Measurements from ENCODE around the gene NKPD1.

The NKPD1 gene

DNA sequence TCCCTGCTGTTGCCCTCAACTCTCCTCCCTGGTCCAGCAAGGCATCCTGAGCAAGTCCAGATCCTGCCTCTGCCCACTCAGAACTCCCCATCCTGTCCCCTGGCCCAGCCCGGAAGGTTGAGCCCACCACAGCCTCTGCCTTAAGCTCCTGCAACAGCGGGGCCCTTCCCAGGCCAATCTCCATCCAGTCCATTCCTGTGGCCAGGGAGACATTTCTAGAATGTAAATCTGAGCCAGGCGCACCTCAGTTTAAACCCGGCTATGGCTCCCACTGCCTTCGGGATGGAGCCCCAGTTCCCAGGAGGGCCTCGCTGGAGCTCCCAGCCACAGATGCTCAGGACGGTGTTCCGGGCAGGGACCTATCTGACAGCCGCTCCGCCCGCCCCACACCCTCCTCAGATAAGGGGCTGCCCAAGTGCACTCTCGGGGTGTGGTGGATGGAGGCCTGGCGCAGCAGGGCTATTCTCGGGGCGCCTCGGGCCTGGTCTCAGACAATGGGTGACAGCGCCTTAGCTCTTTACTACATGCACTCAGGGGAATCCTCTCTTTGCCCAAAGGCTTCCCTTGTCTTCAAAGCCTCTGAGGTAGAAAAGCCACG lies 11.9 kb upstream of the NKPD1 start:
- DNase-seq (ENCODE audit: low read depth, low spot score), result peak; percentile 60

DNA sequence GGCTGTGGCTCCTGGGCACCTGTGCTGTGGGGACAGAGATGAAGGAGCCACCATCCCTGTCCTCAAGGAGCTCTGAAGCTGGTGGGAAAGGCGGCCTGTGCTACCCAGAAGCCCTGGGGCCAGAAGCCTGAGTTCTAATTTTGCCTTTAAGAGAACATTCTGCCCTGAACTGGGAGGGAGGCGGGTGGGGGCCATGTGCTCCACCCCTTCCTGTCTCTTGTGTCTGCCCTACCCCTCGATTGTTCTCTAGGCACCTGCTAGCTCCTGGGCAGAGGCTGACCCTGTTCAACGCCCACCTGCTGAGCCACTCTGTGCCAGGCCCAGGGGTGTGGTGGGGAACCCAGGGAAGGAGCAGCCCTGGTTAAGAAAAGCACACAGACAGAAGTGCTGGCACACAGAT lies 11.4 kb upstream of the NKPD1 start:
- no peak for DNase-seq (ENCODE audit: low read depth, low spot score)

DNA sequence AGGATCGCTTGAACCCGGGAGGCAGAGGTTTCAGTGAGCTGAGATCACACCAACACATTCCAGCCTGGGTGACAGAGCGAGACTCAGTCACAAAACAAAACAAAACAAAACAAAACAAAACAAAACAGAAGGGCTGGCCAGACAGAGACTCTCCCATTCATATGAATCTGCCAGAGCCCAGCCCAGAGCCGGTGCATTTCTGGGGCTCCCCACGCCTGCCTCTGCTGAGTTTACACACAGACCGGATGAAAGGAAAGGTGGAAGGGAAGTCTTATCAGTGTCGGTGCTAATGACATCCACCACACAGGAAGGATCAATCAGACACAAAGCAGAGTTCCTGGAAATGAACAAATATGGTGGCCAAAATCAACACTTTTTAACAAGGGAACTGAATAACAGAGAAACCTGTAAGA lies 10.4 kb upstream of the NKPD1 start:
- DNase-seq (ENCODE audit: low read depth, low spot score), result peak; percentile 23

DNA sequence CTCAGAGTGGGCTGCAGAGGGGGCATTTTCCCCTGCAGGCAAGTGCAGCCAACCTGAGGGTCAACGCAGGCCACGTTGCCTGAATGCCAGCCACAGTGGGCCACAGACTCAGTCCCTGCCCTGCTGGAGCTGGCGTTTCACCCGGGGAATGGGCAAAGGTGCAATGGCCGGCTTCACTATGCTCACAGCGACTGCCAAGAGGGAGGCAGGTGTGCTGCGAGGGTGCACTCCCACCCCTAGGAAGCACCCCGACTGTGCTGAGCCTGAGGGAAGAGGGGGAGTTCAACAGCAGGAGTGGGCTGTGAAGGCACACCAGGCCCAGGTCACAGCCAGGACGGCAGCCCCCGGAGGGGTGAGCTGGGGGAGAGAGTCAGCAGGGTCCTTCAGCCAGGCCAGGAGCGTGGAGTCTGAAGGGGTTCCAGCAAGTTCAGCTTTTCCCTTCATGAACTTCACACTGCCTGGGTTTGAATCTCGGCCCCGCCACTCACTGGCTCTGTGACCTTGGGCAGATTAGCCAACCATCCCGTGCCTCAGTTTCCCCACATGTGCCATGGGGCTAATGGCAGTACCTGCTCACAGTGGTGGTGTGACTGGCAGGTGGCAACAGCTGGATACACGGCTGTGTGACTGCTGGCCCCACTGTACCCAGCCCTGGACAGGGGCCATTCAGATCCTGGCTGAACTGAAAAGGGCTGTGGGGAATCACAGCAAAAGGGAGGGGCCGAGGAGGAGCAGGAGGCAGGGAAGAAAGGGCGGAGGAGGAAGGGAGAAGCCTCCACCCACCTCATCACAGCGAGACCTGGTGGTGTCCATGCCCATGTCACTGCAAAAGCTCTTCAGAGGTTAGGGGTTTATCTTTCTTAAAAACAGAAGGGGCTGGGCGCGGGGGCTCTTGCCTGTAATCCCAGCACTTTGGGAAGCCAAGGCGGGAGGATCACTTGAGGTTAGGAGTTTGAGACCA lies 9.6 kb upstream of the NKPD1 start:
- DNase-seq (ENCODE audit: low read depth, low spot score), result peak; percentile 2

DNA sequence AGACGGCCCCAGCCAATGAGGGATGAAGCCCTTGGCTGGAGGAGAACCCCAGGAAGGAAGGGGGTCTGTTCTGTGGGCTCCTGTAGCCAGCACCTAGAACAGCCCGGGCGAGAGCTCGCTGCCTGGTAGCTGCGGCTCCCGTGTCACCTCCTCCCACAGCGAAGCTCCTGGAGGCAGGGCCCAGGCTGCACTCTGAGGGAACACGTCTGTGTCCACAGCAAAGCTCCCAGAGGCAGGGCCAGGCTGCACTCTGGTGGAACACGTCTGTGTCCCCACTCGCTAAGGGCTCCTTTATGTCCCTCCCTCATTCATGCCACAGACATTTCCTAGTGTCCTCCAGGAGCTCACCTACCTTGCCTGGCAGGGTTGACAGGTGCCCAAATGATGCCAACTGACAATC lies 8.8 kb upstream of the NKPD1 start:
- no peak for DNase-seq (ENCODE audit: low read depth, low spot score)

DNA sequence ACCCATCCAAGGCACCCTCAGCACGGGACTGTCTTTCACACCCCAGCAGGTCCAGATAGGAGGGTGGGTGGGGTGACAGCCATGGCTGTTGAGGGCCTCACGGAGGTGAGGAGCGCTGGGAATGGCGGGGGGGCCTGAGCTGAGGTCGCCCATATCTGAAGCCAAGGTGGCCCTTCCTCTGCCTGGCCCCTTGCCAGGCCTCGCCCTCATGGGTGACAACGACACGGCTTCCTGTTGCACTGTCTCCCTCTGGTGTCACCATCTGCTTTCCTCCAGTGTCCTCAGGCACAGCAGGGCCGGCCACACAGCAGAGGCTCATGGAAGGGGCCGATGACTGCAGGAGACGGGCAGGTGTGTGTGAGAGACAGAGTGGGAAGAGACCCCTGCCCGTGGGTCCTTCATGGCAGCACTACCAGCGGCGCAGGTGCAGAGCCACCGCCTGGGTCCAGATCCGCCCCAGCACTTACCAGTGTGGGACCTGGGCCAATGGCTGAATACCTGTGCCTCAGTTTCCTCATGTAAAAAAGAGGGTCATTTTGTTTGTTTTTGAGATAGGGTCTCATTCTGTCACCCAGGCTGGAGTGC lies 8.1 kb upstream of the NKPD1 start:
- DNase-seq (ENCODE audit: low read depth, low spot score), result no peak

DNA sequence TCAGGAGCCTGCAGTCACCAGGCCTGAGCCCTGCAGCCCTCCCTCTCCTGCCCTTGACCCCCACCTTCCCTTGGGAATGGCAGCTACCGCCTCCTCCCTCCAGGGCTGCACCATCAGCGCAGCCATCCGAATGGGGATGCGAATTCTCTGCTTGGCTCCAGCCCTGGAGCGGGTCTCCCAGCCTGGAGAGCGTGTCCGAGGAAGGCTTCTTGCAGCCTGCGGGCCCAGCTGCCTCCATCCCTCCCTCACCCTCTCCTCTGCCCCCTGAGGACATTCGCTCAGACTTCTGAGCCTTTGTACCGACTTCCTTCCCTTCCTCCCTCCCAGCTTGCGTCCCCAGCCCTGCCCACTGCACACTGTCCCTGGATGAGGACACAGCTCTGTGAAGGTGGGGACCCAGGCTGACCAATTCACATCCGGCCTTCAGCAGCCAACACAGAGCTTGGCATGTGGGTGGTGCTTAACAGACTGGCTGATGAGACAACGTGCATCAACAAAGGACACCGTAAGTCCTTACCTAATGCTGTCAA lies 6.0 kb upstream of the NKPD1 start:
- DNase-seq (ENCODE audit: low read depth, low spot score), result no peak

DNA sequence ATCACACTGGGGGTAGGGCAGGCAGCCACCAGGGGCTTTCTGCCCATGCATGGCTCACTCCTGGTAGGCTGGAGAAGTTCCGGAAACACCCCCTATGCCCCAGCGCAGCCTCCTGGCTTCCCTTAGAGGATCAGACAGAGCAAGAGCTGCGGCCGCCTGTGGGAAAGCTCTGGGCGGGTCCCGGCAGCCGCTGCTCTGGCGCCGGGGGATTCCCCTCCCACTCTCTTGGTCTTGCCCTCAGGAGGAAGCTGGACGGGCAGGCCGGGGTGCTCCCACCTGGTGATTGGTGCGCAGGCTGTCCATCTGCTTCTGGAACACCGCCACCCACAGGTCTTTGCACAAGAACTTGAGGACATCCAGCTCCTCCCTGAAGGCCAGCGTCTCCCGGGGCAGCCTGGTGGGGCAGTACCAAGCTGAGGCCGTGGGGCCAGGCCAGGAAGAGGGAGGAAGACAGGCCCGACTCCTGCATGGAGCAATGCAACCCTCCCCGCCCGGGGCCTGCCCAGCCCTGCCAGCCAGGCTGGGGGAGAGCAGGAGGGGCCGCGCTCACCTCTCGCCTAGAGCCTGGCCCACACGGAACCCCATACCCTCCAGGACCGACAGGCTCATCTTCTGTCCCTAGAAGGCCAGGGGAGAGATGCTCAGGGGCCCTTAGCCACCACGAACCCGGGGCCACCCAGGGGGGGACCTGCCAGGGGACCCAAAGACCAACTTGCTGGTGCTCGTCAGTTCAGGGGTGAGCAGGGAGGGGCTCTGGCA lies 4.0 kb upstream of the NKPD1 start:
- DNase-seq (ENCODE audit: low read depth, low spot score), result peak; percentile 74

DNA sequence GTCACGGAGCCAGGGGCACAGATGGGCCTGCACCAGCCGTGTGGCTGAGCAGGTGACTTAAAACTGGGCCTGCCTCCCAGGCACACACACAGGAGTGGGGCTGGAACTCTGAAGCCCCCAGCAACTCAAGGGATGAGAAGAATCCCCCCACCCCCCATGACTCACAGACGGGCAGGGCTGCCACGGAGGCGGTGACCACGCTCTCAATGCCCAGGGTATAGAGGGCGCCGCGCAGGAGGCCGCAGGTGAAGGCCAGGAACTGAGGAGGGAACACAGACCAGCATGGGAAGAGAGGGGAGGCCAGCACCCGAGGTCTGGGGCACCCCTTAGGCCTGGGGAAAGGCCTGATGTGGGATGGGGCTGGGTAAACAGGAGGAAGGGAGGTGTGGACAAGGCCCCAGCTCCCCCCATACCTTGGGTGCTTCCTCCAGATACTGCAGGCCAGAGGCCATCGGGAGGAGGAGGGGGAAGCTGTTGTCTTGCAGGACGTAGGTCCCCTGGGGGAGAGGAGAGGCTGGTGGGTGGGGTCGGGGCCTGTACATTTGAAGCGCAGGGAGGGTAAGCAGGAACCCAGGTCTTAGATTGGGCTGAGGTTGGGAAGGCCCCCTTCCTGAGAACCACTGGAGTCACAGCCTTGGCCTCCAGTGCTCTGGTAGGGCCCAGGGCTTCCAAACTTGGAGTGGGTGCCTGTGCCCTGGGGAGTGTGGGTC lies 3.1 kb upstream of the NKPD1 start:
- DNase-seq (ENCODE audit: low read depth, low spot score), result no peak

DNA sequence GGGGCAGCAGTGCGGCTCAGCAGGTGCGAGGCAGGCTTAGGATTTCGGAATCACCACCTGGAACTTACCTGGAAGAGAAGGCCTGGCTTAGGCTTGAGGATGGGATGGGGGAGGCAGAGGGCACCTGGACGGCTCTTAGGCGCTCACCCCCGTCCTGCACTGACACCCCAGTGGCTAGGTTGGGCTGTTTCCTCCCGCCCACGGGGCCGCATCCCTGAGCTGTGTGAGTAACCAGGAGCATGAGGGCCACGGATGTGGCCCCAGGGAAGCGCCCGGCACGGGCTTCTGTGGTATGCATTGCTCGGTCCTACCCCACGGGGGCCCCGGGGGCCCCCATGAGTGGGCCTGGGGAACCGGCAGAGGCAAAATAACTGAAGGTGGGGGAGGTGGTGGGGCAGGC lies 2.4 kb upstream of the NKPD1 start:
- DNase-seq (ENCODE audit: low read depth, low spot score), result no peak

DNA sequence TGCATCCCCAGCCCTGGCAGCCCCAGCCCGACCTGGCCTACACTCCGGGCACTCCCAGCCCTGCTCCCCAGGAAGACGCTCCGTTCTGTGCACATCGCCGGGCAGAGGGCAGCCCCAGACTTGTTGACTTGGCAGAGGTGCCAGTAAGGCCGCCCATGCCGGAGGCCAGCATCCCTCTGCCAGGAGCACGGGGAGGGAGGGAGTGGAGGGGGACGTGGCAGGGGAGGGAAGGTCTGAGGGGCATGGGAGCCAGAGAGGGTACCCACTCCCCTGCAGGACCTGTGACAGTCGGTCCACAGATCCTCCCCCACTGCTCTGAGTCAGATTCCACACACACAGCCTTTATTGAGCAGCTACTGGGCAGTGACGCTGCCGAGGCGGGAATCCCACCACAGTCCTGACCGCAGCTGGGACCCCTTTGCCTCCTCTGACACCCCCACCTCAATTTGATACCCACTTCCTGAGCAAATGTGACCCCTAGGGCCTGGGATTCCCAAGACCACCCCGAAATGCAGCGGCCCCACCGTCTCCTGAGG lies 1.9 kb upstream of the NKPD1 start:
- no peak for DNase-seq (ENCODE audit: low read depth, low spot score)

DNA sequence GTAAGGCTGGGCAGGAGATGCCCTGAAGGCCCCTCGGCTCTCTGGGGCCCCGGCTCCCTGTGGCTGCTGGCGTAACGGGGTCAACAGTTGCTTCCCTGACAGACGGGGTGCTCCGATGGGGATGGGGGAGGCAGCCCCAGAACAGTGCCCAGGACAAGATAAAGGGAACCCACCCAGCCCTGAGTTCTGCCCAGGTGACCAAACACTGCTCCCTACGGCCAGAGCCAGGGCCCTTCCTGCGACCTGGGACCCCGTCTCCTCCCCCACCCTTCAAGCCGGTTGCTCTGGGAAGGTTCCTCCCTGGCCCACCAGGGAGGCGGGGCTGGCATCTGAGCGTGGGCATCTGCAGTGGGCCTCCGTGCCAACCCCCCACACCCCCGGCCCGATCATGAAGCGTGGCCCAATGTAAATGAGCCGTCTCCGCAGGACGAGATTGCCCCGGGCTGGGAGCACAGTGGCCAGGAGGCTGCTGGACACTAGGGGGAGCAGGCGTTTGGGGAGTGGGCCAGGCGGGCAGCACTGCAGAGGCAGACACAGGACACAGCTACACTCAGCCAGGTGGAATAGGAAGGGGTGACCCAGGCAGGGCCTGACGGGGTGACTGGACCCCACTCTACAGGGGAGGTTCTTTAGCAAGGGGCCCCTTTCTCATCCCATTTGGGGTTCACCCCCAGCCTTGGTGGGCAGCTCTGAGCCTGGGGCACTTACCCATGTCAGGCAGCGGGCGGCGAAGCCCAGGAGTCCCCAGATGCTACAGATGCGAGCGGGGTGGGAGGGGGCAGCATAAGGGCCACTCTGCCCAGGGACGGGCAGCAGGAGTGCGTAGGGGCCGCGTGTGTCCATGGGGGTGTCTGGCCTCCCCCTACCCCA lies 1.2 kb upstream of the NKPD1 start:
- DNase-seq (ENCODE audit: low read depth, low spot score), result peak; percentile 80

DNA sequence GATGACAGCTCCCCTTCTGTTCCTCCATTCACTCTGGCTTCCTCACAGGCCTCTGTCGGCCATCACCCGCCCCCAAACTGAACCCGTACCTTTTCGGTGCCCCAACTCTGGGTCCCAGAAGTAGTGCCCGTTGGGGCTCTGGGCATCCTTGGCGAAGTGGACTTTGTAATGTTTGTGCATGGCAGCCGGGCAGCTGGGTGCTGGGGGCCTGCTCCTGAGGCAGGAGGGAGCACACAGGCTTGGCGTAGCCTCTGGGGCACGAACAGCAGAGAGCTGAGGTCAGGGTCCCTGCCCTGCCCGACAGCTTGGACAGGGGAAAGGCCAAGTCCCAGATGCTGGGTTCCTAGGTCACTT lies 834 bp downstream of the NKPD1 start:
- DNase-seq (ENCODE audit: low read depth, low spot score), result no peak

DNA sequence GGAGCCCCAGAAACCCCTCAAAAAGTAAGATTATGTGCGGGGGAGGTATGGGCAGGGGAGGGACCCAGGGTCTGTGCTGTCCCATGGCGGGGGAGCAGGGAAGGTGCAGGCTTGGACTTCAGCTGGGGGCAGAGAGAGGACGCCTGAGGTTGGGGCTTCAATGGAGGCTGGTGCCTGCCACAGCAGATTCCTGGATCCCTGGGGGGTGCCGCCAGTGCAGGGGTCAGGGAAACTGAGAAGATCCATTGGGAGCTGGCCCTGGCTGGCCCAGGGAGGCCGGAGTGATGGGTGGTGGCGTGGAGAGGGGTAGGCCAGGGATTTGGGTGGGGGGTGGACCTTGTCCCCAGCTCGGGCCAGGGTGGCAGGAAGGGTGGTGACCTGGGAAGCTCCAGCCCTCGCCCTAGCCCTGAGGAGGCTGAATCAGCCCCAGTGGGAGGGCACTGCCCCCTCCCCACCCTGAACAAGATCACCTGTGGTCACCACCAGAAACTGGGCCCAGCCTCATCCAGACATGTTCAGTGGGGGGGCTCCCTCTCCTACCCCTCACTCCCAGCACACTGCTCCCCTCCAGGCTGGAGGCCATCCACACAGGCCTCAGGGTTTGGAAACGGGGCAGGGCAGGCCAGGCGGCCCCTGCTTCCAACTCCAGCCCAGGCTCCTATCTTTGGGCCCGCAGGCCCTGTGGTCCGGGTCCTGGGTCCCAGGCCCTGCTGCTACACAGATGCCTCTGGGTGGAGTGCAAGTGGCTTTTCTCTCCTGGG lies 1.4 kb downstream of the NKPD1 start:
- DNase-seq (ENCODE audit: low read depth, low spot score), result no peak

DNA sequence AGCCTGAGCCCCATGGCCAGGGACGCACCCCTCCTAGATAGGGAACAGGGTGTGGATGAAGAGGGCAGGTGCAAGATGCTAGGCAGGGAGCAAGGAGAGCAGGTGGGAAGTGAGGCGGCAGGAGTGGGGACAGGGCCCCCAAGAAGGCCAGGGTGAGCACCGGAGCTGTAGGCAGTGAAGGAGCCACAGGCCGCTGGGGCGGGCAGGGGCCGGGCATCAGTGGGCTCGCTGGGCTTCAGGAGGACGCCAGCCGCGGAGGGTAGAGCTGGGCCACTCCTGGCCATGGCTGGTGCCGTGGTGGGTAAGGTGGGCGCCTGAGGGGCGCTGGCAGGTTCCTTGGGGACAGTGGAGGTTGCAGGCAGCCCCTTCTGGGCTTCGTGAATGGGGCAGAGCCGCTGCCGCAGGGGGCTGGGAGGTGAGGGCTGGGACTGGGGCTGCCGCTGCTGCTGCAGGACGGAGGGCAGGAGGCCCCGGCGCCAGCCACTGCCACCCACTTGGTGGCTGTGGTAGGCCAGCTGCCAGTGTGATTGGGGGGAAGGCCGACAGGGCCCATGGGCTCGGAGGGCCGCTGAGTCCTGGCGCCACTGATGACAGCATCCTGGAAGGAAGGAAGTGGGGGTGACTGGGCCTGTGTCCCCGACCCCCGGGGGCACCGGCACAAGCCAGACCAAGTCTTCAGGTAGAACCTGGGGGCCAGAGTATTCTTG lies 2.1 kb downstream of the NKPD1 start:
- no peak for DNase-seq (ENCODE audit: low read depth, low spot score)

DNA sequence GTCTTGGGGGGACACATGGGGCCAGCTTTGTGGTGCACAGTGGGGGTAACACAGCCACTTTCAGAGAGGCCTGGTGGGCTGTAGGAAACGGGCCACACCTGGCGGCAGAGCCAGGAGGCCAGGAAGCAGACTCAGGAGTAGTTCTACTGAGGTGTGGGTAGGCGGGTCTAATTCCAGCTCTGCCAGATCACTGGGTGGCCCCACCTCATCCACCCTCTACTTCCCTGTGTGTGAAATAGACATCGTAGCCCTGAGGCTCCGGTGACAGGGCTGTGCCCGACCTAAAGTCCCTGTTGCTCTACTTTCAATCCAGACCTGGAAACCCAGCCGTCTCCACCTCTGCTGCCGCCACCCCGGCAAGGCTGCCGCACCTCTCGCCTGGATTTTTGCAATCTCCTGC lies 4.0 kb downstream of the NKPD1 start:
- DNase-seq (ENCODE audit: low read depth, low spot score), result no peak

DNA sequence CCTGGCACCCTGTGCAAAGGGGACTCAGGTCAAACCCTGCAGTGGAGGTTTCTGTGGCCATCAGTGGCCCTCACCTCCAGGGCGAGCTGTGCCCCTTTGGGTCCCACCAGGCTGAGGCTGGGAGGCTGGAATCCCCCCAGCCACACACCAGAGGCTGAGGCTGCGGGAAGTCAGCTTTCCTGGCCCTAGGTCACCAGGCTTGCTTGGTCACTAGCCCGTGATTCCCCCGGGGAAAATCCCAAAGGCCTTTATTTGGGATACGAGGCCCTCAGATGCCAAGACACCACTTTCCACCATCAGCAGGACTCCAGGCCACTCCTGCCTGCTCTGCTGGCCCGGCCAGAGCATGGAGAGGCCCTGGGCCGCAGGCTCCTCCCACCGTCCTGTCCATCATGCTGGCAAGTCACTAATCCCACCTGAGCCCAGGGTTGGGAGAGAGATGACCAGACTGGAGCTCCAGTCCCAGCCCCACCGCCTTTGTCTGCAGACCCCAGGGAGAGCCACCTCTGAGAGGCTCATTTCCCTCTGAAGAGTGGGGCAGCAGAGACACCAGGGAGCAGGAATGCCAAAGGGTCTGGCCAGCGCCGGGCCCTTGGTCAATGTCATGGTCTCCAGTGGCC lies 4.7 kb downstream of the NKPD1 start:
- no peak for DNase-seq (ENCODE audit: low read depth, low spot score)

All from astrocyte of the hippocampus (primary cell).